ENCODE results near the gene RXRA. TPM values are rescaled to one million over a fixed set of nuclear protein-coding genes. Genes with fewer than 3 reads are reported as not detected.

Gene RXRA
- total and polyA plus RNA-seq, 10 donors, result 10.9 to 116 (median 81.0) TPM

GRCh38 chr9:134443174-134444037 lies 117.2 kb downstream of the RXRA start:
- peak overlapping the region in 1 of 8 donors; percentile 22 for H3K4me3 ChIP-seq
- intact Hi-C loops (cut with DNase I; ENCODE audit: low total_unique reads), result loop anchor here (2.0 kb wide), 1 partner anchor 273 kb away; no protein-coding TSS in a partner anchor
- peak overlapping the region in 6 of 8 donors; percentile 41 to 87 (median 78) for H3K27ac ChIP-seq
- peak; percentile 97 to 100 (median 99) for TF ChIP-seq CTCF (IDR thresholded peaks at IDR 0.05 in 8 of 11, conservative IDR thresholded peaks at IDR 0.05 in 3 of 11)
- TF ChIP-seq POLR2A (IDR thresholded peaks at IDR 0.05), result no peak
- TF ChIP-seq POLR2AphosphoS5 (IDR thresholded peaks at IDR 0.05), result peak; percentile 56 to 89 (median 71)
- peaks cover 22 to 51% (median 35%) of the 10 kb centered on the region in 6 donors for H3K4me1 ChIP-seq
- DNase-seq, result peak; percentile 97
- H3K36me3 ChIP-seq, result peaks cover 0 to 15% (median 0%) of the 10 kb centered on the region in 6 donors
- 13 to 27% (median 14%) methylated on average over 6 to 27 of the region's 27 CpGs for WGBS, 5 donors
- H3K9me3 ChIP-seq, result peaks cover 0 to 5% (median 4%) of the 10 kb centered on the region in 8 donors
- H3K27me3 ChIP-seq (replicated peaks in 1 of 7), result peaks cover 0 to 31% (median 15%) of the 10 kb centered on the region in 7 donors

GRCh38 chr9:134444038-134444315 lies 117.7 kb downstream of the RXRA start:
- 57 to 77% (median 66%) methylated on average over 1 to 2 of the region's 2 CpGs for WGBS, 5 donors
- H3K4me1 ChIP-seq, result peaks cover 22 to 51% (median 35%) of the 10 kb centered on the region in 6 donors
- peaks cover 0 to 9% (median 0%) of the 10 kb centered on the region in 6 donors for H3K36me3 ChIP-seq
- TF ChIP-seq POLR2AphosphoS5 (IDR thresholded peaks at IDR 0.05) (no peak), CTCF (IDR thresholded peaks at IDR 0.05 in 8 of 11, conservative IDR thresholded peaks at IDR 0.05 in 3 of 11) (no peak), POLR2A (IDR thresholded peaks at IDR 0.05) (no peak)
- intact Hi-C loops (cut with DNase I; ENCODE audit: low total_unique reads), result no loop called here
- H3K27ac ChIP-seq, result peak overlapping the region in 6 of 8 donors; percentile 41 to 87 (median 78)
- H3K9me3 ChIP-seq, result peaks cover 0 to 11% (median 10%) of the 10 kb centered on the region in 8 donors
- H3K27me3 ChIP-seq (replicated peaks in 1 of 7), result peaks cover 0 to 31% (median 15%) of the 10 kb centered on the region in 7 donors
- H3K4me3 ChIP-seq, result peak overlapping the region in 1 of 8 donors; percentile 22
- no peak for DNase-seq

- peaks cover 0 to 31% (median 15%) of the 10 kb centered on the region in 7 donors for H3K27me3 ChIP-seq (replicated peaks in 1 of 7)
- DNase-seq, result no peak
- no peak overlapping the region for H3K27ac ChIP-seq
- H3K4me1 ChIP-seq, result peaks cover 22 to 50% (median 35%) of the 10 kb centered on the region in 6 donors
- intact Hi-C loops (cut with DNase I; ENCODE audit: low total_unique reads), result no loop called here
- no peak overlapping the region for H3K4me3 ChIP-seq
- 77 to 86% (median 82%) methylated on average over 8 of the region's 8 CpGs for WGBS, 5 donors
- no peaks in the 10 kb centered on the region for H3K36me3 ChIP-seq
- peaks cover 0 to 16% (median 14%) of the 10 kb centered on the region in 8 donors for H3K9me3 ChIP-seq
- TF ChIP-seq CTCF (IDR thresholded peaks at IDR 0.05 in 8 of 11, conservative IDR thresholded peaks at IDR 0.05 in 3 of 11), result no peak
- TF ChIP-seq POLR2AphosphoS5 (IDR thresholded peaks at IDR 0.05), result no peak
Observed at GRCh38 chr9:134445000-134445399, 118.7 kb downstream of the RXRA start.

Measured in spleen (tissue), 11 donors.